Lung (tissue), 12 donors: ENCODE results near the gene FAM184A. TPM values are rescaled to one million over a fixed set of nuclear protein-coding genes. Genes with fewer than 3 reads are reported as not detected.
"Not testable (repeated sequence)": the region's sequence is repeated elsewhere in the genome, so short reads cannot be mapped to it uniquely, and the experiment has no call there.

Source experiments
- ATAC-seq: fragments of 200-7000 bp; cut with Tn5 transposase; one replicate; pipeline ENCODE4 v1.9.1; 2020; ENCODE audit warnings: moderate number of reproducible peaks; ENCODE audit not compliant: insufficient read depth, low FRiP score
- DNase-seq, 3 donors: peaks; one replicate each; pipeline ENCODE4 v3.0.0-alpha.2; 2013 to 2017
- H3K27ac ChIP-seq, 2 donors: one replicate each; pipeline ENCODE4 v1.5.1; 2013; ENCODE audit warnings: mild to moderate bottlenecking in 2 of 2, moderate library complexity in 2 of 2, control low read depth in 1 of 2, inconsistent platforms in 1 of 2, low read depth in 1 of 2, low read length in 1 of 2
- H3K27me3 ChIP-seq, 3 donors: one replicate each; pipeline ENCODE4 v1.5.1; 2013; ENCODE audit warnings: low read length in 2 of 3; ENCODE audit not compliant: control insufficient read depth in 3 of 3, insufficient read depth in 3 of 3
- H3K36me3 ChIP-seq, 4 donors: one replicate each; pipeline ENCODE4 v1.5.1; 2013; ENCODE audit warnings: low read length in 4 of 4, mild to moderate bottlenecking in 1 of 4, moderate library complexity in 1 of 4; ENCODE audit not compliant: control insufficient read depth in 4 of 4, insufficient read depth in 4 of 4
- H3K4me1 ChIP-seq, 5 donors: one replicate each; pipeline ENCODE4 v1.5.1; 2013; ENCODE audit warnings: low read length in 5 of 5, mild to moderate bottlenecking in 2 of 5, moderate library complexity in 1 of 5; ENCODE audit not compliant: control insufficient read depth in 5 of 5, insufficient read depth in 5 of 5
- H3K4me3 ChIP-seq: one replicate; pipeline ENCODE4 v1.5.1; 2013; ENCODE audit warnings: mild to moderate bottlenecking, control low read depth, moderate library complexity
- H3K9ac ChIP-seq, 2 donors: one replicate each; pipeline ENCODE4 v1.5.1; 2013; ENCODE audit warnings: low read length in 2 of 2, control low read depth in 1 of 2; ENCODE audit not compliant: insufficient read depth in 1 of 2
- H3K9me3 ChIP-seq, 4 donors: one replicate each; pipeline ENCODE4 v1.5.1; 2013; ENCODE audit warnings: low read length in 3 of 4, mild to moderate bottlenecking in 1 of 4, moderate library complexity in 1 of 4; ENCODE audit not compliant: control insufficient read depth in 4 of 4, insufficient read depth in 3 of 4
- WGBS, 2 donors: extraction: QIAGEN DNeasy Blood & Tissue Kit; methylation state at CpG; one replicate each; pipeline ENCODE4 v1.1.7; 2013; 5-methylcytosine and 5-hydroxymethylcytosine counted together
- polyA plus RNA-seq, 2 donors: library from polyadenylated mRNA; stranded (reverse); fragments of 200-250 nt; gene quantifications; one replicate each; pipeline ENCODE4 v1.2.1, GENCODE V29; 2013
- total RNA-seq, 2 donors: library from RNA; depleted of rRNA in 1 of 2; stranded (reverse); fragments of >200 nt in 1 of 2; gene quantifications; one replicate each; pipeline ENCODE4 v1.2.1, GENCODE V29; 2014 to 2021
- TF ChIP-seq, protein P1 (sequence below): IDR thresholded peaks from 2 replicates; pipeline ENCODE4 v1.5.1; 2012; ENCODE audit warnings: mild to moderate bottlenecking; ENCODE audit errors: control extremely low read depth, extremely low read depth
- donor health status: control.
- donor health status: control.
- donor health status: Bipolar disorder and iron deficiency.
- donor health status: healthy.
- donor health status: DM: yes; HTN: yes; CAD: no.

FAM184A gene
- total and polyA plus RNA-seq, 4 donors = 4.4 to 63.4 (median 22.7) TPM

DNA sequence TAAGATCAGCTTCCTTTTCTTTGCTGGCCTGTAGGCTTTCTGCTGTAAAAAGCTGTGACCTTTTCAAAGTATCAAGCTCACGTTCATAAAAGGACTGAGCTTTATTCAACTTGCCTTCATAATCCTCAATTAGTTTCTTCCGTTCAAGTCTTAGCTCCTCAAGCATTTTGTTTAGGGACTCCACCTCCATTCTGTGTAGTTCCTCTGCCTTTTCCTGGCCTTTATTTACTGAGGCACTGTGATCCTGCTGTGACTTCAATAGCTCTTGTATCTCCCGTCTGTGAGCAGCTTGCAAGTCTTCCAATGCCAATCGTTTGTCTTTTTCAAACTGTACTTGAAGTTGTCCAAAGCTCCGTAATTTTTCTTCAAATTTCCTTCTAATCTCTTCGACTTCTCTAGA lies 54.4 kb downstream of the FAM184A start:
- Histone ChIP-seq H3K9ac (no peak overlapping the region), H3K27me3 (no peaks in the 10 kb centered on the region), H3K36me3 (peaks cover 0 to under 1% (median 0%) of the 10 kb centered on the region in 4 donors), H3K4me3 (no peak overlapping the region), H3K4me1 (peaks cover 0 to 11% (median 3%) of the 10 kb centered on the region in 5 donors), H3K9me3 (no peaks in the 10 kb centered on the region), H3K27ac (no peak overlapping the region)
- DNase-seq (no peak), ATAC-seq (no peak)
- TF ChIP-seq, protein P1, sequence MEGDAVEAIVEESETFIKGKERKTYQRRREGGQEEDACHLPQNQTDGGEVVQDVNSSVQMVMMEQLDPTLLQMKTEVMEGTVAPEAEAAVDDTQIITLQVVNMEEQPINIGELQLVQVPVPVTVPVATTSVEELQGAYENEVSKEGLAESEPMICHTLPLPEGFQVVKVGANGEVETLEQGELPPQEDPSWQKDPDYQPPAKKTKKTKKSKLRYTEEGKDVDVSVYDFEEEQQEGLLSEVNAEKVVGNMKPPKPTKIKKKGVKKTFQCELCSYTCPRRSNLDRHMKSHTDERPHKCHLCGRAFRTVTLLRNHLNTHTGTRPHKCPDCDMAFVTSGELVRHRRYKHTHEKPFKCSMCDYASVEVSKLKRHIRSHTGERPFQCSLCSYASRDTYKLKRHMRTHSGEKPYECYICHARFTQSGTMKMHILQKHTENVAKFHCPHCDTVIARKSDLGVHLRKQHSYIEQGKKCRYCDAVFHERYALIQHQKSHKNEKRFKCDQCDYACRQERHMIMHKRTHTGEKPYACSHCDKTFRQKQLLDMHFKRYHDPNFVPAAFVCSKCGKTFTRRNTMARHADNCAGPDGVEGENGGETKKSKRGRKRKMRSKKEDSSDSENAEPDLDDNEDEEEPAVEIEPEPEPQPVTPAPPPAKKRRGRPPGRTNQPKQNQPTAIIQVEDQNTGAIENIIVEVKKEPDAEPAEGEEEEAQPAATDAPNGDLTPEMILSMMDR = no peak
- WGBS, 2 donors = 67 to 79% methylated on average over 6 of the region's 6 CpGs

DNA sequence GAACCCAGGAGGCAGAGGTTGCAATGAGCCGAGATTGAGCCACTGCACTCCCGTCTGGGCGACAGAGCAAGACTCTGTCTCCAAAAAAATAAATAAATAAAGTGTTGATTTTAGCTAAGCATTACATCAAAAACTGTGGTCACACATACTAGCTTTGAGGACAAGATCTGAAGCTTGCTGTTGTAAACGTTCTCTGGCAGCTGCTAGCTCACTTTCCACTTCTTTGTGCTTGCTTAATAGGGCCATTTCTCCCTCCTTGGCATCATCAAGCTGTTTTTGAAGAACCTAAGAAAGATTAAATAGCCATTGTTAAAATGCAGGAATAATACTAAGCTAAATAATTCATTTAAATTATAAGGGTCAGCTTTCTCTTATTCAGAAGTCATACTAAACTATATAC lies 55.7 kb downstream of the FAM184A start:
- no peaks in the 10 kb centered on the region for H3K9me3 ChIP-seq
- WGBS, 2 donors = 56 to 77% methylated on average over 4 of the region's 4 CpGs
- TF ChIP-seq, protein P1 = no peak
- peaks cover 0 to 5% (median 1%) of the 10 kb centered on the region in 5 donors for H3K4me1 ChIP-seq
- H3K36me3 ChIP-seq = peaks cover 0 to 1% (median 0%) of the 10 kb centered on the region in 4 donors
- no peak overlapping the region for H3K27ac ChIP-seq
- DNase-seq (peak in 2 of 3 donors; percentile 52 to 78), ATAC-seq (no peak)
- no peaks in the 10 kb centered on the region for H3K27me3 ChIP-seq
- H3K9ac ChIP-seq = no peak overlapping the region
- no peak overlapping the region for H3K4me3 ChIP-seq

DNA sequence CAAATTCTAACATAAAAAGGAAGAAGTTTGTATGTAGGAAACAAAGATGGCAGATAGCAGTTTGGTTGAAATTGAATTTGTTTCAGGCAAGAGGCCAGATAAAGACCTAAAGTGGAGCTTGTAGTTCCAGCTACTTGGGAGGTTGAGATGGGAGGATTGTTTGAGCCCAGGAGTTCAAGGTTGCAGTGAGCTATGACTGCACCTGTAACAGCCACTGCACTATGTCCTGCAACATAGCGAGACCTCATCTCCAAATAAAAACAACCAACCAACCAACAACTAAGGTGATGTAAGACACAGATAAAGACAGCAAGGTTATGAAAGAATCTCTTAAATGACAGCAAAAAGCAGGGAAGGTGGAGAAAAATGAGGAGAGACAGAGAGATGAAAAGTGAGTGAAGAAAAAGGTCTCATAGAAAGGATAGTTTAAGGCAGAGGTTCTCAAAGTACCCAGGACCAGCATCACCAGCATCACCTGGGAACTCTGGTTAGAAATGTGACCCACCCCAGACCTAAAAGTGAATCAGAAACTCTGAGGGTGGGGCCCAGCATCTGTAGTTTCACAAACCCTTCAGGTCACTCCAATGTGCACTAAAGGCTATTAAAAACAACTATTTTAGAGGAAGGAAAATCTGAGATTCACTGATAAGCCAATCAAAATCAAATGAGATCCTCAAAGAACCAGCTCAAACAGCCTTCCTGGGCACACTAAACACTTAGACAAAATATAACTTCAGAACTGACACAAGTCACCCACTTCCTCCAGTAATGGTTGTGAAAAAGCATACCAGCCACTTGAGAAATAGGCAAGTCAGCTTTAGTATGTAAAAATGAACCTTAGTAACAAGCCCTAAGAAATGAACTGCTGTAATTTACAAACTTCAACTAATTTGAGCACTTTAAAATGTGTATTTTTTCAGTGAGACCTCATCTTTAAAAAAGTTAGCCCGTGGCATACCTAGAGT lies 57.6 kb downstream of the FAM184A start:
- no peak overlapping the region for H3K27ac ChIP-seq
- WGBS, 2 donors = 91 to 95% methylated on average over 2 of the region's 2 CpGs
- no peaks in the 10 kb centered on the region for H3K27me3 ChIP-seq
- no peak for DNase-seq
- H3K36me3 ChIP-seq = peaks cover 0 to 1% (median 0%) of the 10 kb centered on the region in 4 donors
- H3K9me3 ChIP-seq = no peaks in the 10 kb centered on the region
- no peak overlapping the region for H3K9ac ChIP-seq
- no peak for ATAC-seq
- peaks cover 0 to 5% (median 0%) of the 10 kb centered on the region in 5 donors for H3K4me1 ChIP-seq
- TF ChIP-seq, protein P1 = no peak
- no peak overlapping the region for H3K4me3 ChIP-seq

DNA sequence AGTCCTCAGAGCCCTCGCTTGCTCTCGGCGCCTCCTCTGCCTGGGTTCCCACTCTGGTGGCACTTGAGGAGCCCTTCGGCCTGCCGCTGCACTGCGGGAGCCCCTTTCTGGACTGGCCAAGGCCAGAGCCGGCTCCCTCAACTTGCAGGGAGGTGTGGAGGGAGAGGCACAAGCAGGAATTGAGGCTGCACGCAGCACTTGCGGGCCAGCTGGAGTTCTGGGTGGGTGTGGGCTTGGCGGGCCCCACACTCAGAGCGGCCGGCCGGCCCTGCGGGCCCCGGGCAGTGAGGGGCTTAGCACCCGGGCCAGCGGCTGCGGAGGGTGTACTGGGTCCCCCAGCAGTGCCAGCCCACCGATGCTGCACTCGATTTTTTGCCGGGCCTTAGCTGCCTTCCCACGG lies 63.3 kb downstream of the FAM184A start:
- not testable (repeated sequence) for H3K36me3 ChIP-seq, H3K9me3 ChIP-seq, H3K4me1 ChIP-seq, H3K4me3 ChIP-seq, ATAC-seq, H3K27me3 ChIP-seq, DNase-seq, H3K27ac ChIP-seq, H3K9ac ChIP-seq
- 97 to 98% methylated on average over 19 to 22 of the region's 22 CpGs for WGBS, 2 donors
